Panc1 (cell line): ENCODE measurements around the gene PTK7. TPM values are rescaled to one million over a fixed set of nuclear protein-coding genes. Genes with fewer than 3 reads are reported as not detected.

Experiments
- ATAC-seq: fragments of 200-7000 bp; cut with Tn5 transposase; 2 replicates; pipeline ENCODE4 v1.9.1; 2020; ENCODE audit warnings: mild to moderate bottlenecking, moderate library complexity
- BruUV-seq: library from RNA; stranded (reverse); fragments of 400-500 nt; replicated peaks from 2 replicates; lab custom pipeline; 2021; lab: Mats Ljungman, UMichigan
- CTCF ChIA-PET: fragments of 300-600 bp; sonication (Branson Sonifier 250); formaldehyde crosslinking; loops from one replicate; lab custom pipeline; 2022; ENCODE audit warnings: antibody characterized with exemption; lab: Charles Lee
- POLR2A ChIA-PET: fragments of 300-600 bp; sonication (Branson Sonifier 250); formaldehyde crosslinking; loops from one replicate; lab custom pipeline; 2022; ENCODE audit warnings: antibody characterized with exemption; lab: Charles Lee
- DNase-seq: peaks from one replicate; pipeline ENCODE4 v3.0.0-alpha.2; 2010; ENCODE audit warnings: low read depth, low spot score
- H3K27ac ChIP-seq: 2 replicates; pipeline ENCODE4 v1.5.1; 2011; ENCODE audit warnings: mild to moderate bottlenecking, low read length, inconsistent platforms
- H3K27me3 ChIP-seq: fragments of 200-500 bp; sonication (Bioruptor generic); 2 replicates; pipeline ENCODE4 v1.6.0; 2014; ENCODE audit warnings: low read length, inconsistent platforms; ENCODE audit not compliant: control insufficient read depth, insufficient read depth
- H3K36me3 ChIP-seq: fragments of 200-500 bp; sonication (Bioruptor generic); 2 replicates; pipeline ENCODE4 v1.5.1; 2014; ENCODE audit warnings: inconsistent platforms, mild to moderate bottlenecking, low read length, moderate library complexity; ENCODE audit not compliant: control insufficient read depth, insufficient read depth
- H3K4me1 ChIP-seq: 2 replicates; pipeline ENCODE4 v1.5.1; 2011; ENCODE audit warnings: inconsistent platforms, mild to moderate bottlenecking, low read length, moderate library complexity; ENCODE audit not compliant: control insufficient read depth, insufficient read depth
- H3K4me3 ChIP-seq, 2 experiments: 2 replicates each; pipeline ENCODE4 v1.5.1; 2011 to 2012; ENCODE audit warnings: low read depth in 2 of 2, low read length in 2 of 2, mild to moderate bottlenecking in 2 of 2, inconsistent platforms in 1 of 2, moderate library complexity in 1 of 2
- H3K9me3 ChIP-seq: fragments of 200-500 bp; sonication (Bioruptor generic); 2 replicates; pipeline ENCODE4 v1.5.1; 2014; ENCODE audit warnings: low read depth, mild to moderate bottlenecking, inconsistent platforms, low read length, moderate library complexity; ENCODE audit not compliant: control insufficient read depth, insufficient read depth
- CTCF ChIP-seq: fragments of 450-650 bp; IDR thresholded peaks from 2 replicates; pipeline ENCODE4 v1.5.1; 2017; ENCODE audit warnings: mild to moderate bottlenecking
- POLR2AphosphoS5 ChIP-seq: IDR thresholded peaks from 2 replicates; pipeline ENCODE4 v1.6.1; 2012; ENCODE audit warnings: mild to moderate bottlenecking, low read depth, low read length, moderate library complexity
- SIN3A ChIP-seq: IDR thresholded peaks from 2 replicates; pipeline ENCODE4 v1.6.1; 2012; ENCODE audit warnings: low read depth, mild to moderate bottlenecking, low read length, moderate library complexity, borderline replicate concordance; ENCODE audit not compliant: insufficient read depth
- TCF7L2 ChIP-seq: IDR thresholded peaks from 2 replicates; pipeline ENCODE4 v1.6.1; 2011; ENCODE audit warnings: mild to moderate bottlenecking, low read depth, low read length, inconsistent platforms
- in situ Hi-C: cut with HindIII; loops from 2 replicates; pipeline ENCODE4 v1.10.0; 2016; ENCODE audit warnings: low sequenced_read_pairs, low pct_unique_long_range_greater_than_20kb
- intact Hi-C: fragments of 100-400 bp; cut with micrococcal nuclease; formaldehyde crosslinking; loops from one replicate; pipeline ENCODE4 v1.10.0; 2022; ENCODE audit not compliant: unreplicated experiment
- total RNA-seq: library from RNA; stranded (reverse); gene quantifications from one replicate; pipeline ENCODE4 v1.2.1, GENCODE V29; 2021; ENCODE audit not compliant: unreplicated experiment
- TF ChIP-seq, protein P1 (sequence below), 2 experiments: IDR thresholded peaks; 2 replicates each; pipeline ENCODE4 v1.6.1; 2011 to 2012; ENCODE audit warnings: low read depth in 2 of 2, control low read depth in 1 of 2, low read length in 1 of 2, mild to moderate bottlenecking in 1 of 2, moderate library complexity in 1 of 2; ENCODE audit not compliant: insufficient read depth in 1 of 2

The PTK7 gene
- total RNA-seq, 1 experiment from 2014 or later: 240 TPM

DNA sequence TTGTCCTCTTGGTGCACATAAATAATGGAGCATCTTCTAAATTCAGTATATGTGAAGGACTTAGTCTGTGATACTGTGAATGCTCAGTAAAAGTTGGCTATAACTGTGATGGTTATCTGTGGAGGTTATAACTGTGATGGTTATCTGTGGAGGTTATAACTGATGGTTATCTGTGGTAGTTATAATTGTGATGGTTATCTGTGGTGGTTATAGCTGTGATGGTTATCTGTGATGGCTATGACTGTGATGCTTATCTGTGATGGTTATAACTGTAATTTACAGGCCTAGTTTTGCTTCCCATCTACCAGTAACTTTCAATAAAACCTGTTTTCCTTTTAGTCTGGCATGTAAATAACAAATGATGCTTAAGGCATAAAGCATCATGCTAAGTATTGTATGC is 16.5 kb downstream of the PTK7 start:
- in situ Hi-C loops: no loop called here
- TF ChIP-seq CTCF (no peak), TCF7L2 (peak; percentile 86)
- BruUV-seq: no TSS peak
- H3K9me3 ChIP-seq: no peaks in the 10 kb centered on the region
- H3K27me3 ChIP-seq: no peaks in the 10 kb centered on the region
- H3K4me1 ChIP-seq: peaks cover 82% of the 10 kb centered on the region
- no peaks in the 10 kb centered on the region for H3K36me3 ChIP-seq
- no peak overlapping the region; a peak in 1 of 4 replicates for H3K4me3 ChIP-seq
- intact Hi-C loops: loop anchor here (2.0 to 5.0 kb wide), 2 partner anchors 34 to 40 kb away; partner anchors contain the start of genes KLC4 and MRPL2
- CTCF ChIA-PET: no interaction called here
- no peak for ATAC-seq
- H3K27ac ChIP-seq: peak overlapping the region; percentile 97
- POLR2A ChIA-PET: no interaction called here
- no peak for DNase-seq

- intact Hi-C loops (loop anchor here (2.0 to 5.0 kb wide), 2 partner anchors 35 to 39 kb away; partner anchors contain the start of genes KLC4 and MRPL2), in situ Hi-C loops (no loop called here)
- H3K27ac ChIP-seq: peak overlapping the region; percentile 97
- POLR2A ChIA-PET: interaction anchor here (0.5 to 0.6 kb wide), 2 partner anchors 17 to 1278 kb away, joined by 3 to 4 read pairs; no protein-coding TSS in a partner anchor
- TF ChIP-seq TCF7L2: peak; percentile 67
- TF ChIP-seq, protein P1, sequence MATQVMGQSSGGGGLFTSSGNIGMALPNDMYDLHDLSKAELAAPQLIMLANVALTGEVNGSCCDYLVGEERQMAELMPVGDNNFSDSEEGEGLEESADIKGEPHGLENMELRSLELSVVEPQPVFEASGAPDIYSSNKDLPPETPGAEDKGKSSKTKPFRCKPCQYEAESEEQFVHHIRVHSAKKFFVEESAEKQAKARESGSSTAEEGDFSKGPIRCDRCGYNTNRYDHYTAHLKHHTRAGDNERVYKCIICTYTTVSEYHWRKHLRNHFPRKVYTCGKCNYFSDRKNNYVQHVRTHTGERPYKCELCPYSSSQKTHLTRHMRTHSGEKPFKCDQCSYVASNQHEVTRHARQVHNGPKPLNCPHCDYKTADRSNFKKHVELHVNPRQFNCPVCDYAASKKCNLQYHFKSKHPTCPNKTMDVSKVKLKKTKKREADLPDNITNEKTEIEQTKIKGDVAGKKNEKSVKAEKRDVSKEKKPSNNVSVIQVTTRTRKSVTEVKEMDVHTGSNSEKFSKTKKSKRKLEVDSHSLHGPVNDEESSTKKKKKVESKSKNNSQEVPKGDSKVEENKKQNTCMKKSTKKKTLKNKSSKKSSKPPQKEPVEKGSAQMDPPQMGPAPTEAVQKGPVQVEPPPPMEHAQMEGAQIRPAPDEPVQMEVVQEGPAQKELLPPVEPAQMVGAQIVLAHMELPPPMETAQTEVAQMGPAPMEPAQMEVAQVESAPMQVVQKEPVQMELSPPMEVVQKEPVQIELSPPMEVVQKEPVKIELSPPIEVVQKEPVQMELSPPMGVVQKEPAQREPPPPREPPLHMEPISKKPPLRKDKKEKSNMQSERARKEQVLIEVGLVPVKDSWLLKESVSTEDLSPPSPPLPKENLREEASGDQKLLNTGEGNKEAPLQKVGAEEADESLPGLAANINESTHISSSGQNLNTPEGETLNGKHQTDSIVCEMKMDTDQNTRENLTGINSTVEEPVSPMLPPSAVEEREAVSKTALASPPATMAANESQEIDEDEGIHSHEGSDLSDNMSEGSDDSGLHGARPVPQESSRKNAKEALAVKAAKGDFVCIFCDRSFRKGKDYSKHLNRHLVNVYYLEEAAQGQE (IDR thresholded peaks at IDR 0.05; ENCODE audit: insufficient read depth in 1 of 2, low read depth in 2 of 2, low read length in 1 of 2): 0 out of 4 replicates have a peak, but pooled peaks of 1 of the 2 experiments have one; percentile 22
- TF ChIP-seq SIN3A: 0 out of 2 replicates have a peak, but pooled peaks have one; percentile 57
- no peak for TF ChIP-seq CTCF
- peak; percentile 56; the same call in 1 of the 2 replicates for TF ChIP-seq POLR2AphosphoS5
- no peaks in the 10 kb centered on the region for H3K36me3 ChIP-seq
- TSS peak; percentile 24 for BruUV-seq
- ATAC-seq (peak; percentile 70), DNase-seq (peak; percentile 64)
- no peaks in the 10 kb centered on the region for H3K27me3 ChIP-seq
- peak overlapping the region; percentile 31 to 70 for H3K4me3 ChIP-seq
- CTCF ChIA-PET: no interaction called here
- no peaks in the 10 kb centered on the region for H3K9me3 ChIP-seq
- H3K4me1 ChIP-seq: peaks cover 89% of the 10 kb centered on the region
Measured at GRCh38 chr6:43093436-43094289, 17.5 kb downstream of the PTK7 start.
